Left kidney (tissue), 8 donors: Measurements from ENCODE around the gene IER5. TPM values are rescaled to one million over a fixed set of nuclear protein-coding genes. Genes with fewer than 3 reads are reported as not detected.
"Not testable (repeated sequence)": the region's sequence is repeated elsewhere in the genome, so short reads cannot be mapped to it uniquely, and the experiment has no call there.

Experiments
- DNase-seq: peaks from one replicate; pipeline ENCODE4 v3.0.0-alpha.2; 2013
- long read RNA-seq, 8 donors: transcript quantifications; one replicate each; lab custom pipeline, GENCODE V29; 2026
- polyA plus RNA-seq: library from polyadenylated mRNA; unstranded; fragments of 120-200 nt; gene quantifications from one replicate; pipeline ENCODE4 v1.2.1, GENCODE V29; 2013; ENCODE audit not compliant: insufficient read length

The IER5 gene
- 4.8 TPM for polyA plus RNA-seq
- long read RNA-seq, donor 1, full-length matches to known transcripts, result 17 of 17 reads
- long read RNA-seq, donor 1, partial matches to known transcripts, result 0 of 17 reads
- long read RNA-seq, donor 1, other reads (novel, unspliced or antisense), result 0 of 17 reads
- long read RNA-seq, donor 2, full-length matches to known transcripts, result 11 of 11 reads
- long read RNA-seq, donor 2, partial matches to known transcripts, result 0 of 11 reads
- long read RNA-seq, donor 2, other reads (novel, unspliced or antisense), result 0 of 11 reads
- long read RNA-seq, donor 3, full-length matches to known transcripts, result 9 of 9 reads
- long read RNA-seq, donor 3, partial matches to known transcripts, result 0 of 9 reads
- long read RNA-seq, donor 3, other reads (novel, unspliced or antisense), result 0 of 9 reads
- long read RNA-seq, donor 4, full-length matches to known transcripts, result 4 of 4 reads
- long read RNA-seq, donor 4, partial matches to known transcripts, result 0 of 4 reads
- long read RNA-seq, donor 4, other reads (novel, unspliced or antisense), result 0 of 4 reads
- long read RNA-seq, donor 5, full-length matches to known transcripts, result 18 of 18 reads
- long read RNA-seq, donor 5, partial matches to known transcripts, result 0 of 18 reads
- long read RNA-seq, donor 5, other reads (novel, unspliced or antisense), result 0 of 18 reads
- long read RNA-seq, donor 6, full-length matches to known transcripts, result 15 of 15 reads
- long read RNA-seq, donor 6, partial matches to known transcripts, result 0 of 15 reads
- long read RNA-seq, donor 6, other reads (novel, unspliced or antisense), result 0 of 15 reads
- long read RNA-seq, donor 7, full-length matches to known transcripts, result 20 of 20 reads
- long read RNA-seq, donor 7, partial matches to known transcripts, result 0 of 20 reads
- long read RNA-seq, donor 7, other reads (novel, unspliced or antisense), result 0 of 20 reads
- long read RNA-seq, donor 8, full-length matches to known transcripts, result 7 of 7 reads
- long read RNA-seq, donor 8, partial matches to known transcripts, result 0 of 7 reads
- long read RNA-seq, donor 8, other reads (novel, unspliced or antisense), result 0 of 7 reads

DNA sequence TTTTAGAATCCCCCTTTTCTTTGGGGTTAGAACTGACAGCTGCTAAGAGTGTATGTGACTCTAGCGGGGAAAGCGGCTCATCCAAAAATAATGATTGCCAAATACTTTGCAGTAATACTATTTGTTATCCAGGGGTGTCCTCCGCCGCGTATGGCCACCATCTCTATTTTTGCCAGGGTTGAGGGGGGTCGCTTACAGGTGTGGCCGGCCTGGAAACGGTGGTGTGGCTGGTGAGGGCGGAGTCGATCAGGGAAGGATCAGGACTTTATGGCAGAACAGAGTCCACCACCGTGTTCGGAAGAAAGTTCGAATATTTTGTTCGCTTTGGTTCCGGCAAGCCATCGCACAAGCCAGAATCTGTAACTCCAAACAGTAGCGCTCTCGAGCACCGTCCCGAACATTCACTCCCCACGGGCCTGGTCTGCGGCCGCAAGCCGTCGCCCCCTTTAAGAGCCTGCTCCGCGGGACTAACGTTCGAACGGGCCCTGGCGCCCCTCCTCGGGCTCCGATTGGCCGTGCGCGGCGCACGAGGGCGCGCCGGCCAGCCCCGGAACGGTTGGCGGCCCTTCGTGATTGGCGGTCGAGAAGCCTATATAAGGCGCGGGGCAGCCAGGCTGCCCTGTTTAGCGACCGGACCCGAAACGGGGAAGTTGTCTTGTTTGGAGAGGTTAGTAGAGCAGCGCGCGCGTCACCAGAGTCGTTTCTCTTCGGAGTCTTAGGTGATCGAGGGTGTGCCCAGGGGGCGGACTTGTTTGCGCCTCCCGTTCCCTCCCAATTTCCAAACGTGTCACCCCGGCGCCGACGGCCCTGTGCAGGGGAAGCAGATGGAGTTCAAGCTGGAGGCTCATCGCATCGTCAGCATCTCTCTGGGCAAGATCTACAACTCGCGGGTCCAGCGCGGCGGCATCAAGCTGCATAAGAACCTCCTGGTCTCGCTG, at the start of gene IER5:
TSS of gene IER5 (plus strand) at position 622 of the 938 bp plus-strand sequence. CDS start at position 825, 203 bp downstream.
- DNase-seq, result peak; percentile 96

- DNase-seq, result no peak
Observed at GRCh38 chr1:181040284-181040865, 48.1 kb upstream of the IER5 start.

GRCh38 chr1:181043025-181043888, 45.2 kb upstream of the IER5 start:
- DNase-seq, result no peak

- no peak for DNase-seq
Observed at GRCh38 chr1:181044449-181044966, 44.0 kb upstream of the IER5 start.

GRCh38 chr1:181045946-181046345, 42.6 kb upstream of the IER5 start:
- DNase-seq, result not testable (repeated sequence)

DNA sequence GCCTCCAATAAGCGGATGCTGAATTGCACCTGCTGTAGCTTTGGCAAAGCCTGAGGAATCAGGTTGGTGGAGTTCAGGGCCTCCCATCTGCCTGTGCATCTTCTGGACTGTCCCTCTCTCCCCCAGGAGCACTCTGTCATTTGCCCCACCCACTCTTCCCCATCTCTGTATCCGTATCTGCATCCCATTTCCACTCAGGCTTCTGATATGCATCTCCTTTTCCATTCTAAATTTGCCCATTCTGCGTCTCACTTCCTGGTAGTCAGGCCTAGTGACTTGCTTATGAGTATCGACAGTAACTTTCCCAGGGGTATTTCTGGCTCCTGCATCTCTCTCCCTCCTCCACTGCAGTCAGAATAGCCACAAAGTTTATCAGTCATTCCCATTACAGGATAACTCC, 39.1 kb upstream of the IER5 start:
- DNase-seq, result no peak

DNA sequence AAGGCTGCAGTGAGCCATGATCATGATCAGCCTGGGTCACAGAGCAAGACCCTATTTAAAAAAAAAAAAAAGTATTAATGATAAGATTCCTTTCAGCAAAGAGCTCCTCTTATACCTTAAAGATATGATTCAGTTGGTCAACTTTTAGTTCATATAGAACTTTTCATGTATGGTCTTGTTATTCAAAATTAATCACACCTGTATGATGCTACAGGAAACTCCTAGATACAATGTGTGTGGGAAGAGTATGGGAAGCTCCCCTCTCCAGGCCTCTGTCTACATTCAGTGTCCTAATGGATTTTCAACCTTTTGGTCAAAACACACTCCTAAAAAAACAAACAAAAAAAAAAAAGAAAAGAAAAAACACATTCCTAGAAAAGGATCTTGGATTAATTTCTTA, 37.6 kb upstream of the IER5 start:
- DNase-seq, result no peak

- DNase-seq, result no peak
Observed at GRCh38 chr1:181056560-181056959, 31.9 kb upstream of the IER5 start.

DNA sequence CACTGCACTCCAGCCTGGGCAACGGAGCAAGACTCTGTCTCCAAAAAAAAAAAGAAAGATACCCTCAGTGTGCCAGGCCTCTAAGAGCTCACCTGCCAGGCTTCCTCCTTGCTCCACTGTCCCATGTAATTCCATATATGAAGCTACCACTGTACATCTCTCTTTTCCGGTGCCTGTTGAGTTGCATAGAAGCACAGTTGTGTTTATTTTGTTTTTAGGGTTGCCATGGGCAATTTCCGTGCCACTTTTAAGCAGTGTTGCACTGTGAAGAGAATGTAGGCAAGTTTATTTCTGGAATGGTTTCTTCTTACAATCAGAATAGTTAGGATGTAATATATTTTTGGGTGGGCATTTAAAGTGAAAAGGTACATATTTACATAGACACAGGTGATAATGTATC, 31.4 kb upstream of the IER5 start:
- DNase-seq, result no peak

GRCh38 chr1:181059435-181059834, 29.1 kb upstream of the IER5 start:
- DNase-seq, result no peak

- no peak for DNase-seq
Observed at GRCh38 chr1:181060066-181060465, 28.4 kb upstream of the IER5 start.

- DNase-seq, result not testable (repeated sequence)
Observed at GRCh38 chr1:181060947-181061346, 27.6 kb upstream of the IER5 start.

DNA sequence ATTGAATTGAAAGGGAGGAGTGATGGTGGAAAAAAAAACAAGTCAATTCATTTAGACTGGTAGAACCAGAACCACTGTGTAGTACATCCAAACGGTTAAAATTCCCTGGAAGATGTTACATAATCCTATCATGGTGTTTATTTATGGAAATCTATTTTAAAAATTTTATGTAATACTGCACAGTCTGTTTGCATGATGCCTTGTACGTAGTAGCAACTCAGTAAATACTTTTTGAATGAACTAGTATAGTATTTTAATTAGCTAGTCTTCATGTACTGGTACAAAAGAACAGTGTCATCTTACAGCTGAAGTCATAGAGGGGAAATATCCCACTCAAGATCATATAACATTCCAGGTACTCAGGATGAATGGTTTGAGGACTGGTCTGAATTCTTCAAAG, 27.0 kb upstream of the IER5 start:
- DNase-seq, result no peak

DNA sequence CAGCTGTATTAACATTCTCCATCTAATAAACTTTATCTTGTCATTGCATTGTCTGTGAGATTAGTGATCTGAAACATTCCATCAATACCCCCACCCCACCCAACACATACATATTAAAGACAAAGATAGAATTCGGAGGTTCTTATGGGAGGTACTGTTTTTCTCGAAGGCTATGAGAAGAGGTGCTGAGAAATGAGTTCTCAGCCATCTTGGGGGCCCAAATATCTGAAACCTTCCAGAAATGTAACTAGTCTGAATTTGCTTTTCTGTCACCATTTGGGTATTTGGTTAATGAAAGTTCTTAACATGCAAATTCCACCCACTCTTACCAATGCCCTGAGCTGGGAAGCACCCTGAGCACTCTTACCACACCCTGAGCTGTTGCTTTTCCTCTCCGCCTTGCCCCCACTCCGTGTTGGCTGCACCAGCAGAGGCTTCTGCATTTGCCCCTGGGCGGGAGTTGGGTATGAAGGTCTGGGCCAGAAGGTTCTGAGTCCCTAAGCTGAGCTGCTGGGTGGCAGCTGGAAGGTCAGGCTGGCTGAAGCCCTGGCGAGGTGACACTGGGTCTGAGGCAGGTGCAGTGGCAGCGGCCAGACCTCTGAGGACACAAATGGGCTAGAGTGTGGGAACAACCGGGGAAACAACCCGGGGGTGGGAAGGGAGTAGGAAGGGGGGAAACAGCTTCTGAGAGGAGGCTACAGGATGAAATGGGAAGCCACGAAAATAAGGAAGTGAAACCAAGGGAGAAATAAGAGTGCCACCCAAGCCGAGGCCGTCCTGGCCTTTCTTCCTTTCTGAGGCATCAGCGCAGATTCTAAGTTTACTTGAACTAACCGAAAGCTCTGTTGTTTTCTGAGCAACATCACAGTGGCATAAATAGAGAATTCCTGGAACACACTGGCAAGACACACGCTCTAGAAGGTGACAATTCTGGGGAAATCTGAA, 26.3 kb upstream of the IER5 start:
- no peak for DNase-seq

GRCh38 chr1:181062836-181063428, 25.6 kb upstream of the IER5 start:
- no peak for DNase-seq

DNA sequence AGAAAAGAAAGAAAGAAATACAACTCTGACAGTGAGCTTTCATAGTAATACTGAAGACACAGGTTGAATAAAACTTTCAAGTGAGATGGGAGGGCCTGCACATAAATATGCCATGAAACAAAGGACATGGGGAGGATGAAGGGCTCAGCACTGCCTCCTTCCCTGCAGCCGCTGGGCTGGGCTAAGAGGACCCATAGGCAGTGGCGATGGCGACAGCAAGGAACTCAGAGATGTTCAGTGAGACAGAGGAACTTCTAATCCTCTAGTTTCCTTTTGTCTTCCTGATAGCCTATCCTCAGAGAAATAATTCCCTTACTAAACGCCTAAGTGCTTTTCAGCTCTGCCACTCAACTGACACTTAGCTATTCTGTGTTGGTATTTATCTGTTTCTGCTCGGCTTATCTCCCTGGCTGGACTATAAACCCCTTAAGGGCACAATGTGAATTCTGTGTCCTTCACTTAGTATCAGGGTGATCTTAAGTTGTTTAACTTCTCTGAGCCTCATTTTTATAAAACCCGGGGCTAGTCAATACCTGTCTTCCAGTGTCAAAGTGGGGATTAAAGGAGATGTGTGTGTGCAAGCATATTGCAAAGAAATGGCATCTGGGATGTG, 24.4 kb upstream of the IER5 start:
- DNase-seq, result no peak

- no peak for DNase-seq
Observed at GRCh38 chr1:181064702-181065101, 23.8 kb upstream of the IER5 start.

DNA sequence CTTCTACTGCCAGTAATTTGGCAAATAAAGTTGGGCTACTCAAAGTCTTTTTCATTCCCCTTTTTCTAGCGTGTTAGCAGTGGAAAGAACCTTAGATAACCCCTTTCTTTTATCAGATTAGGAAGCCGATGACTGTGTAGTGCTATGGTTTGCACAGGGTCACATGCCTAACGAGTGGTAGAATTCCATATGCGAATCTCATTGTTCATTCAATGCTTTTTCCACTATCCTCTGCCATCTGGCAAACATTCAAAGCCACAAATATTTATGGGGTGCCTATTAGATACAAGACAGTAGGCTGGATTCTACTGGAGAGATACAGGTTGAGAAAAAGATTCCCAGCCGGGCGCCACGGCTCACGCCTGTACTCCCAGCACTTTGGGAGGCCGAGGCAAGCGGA, 14.9 kb upstream of the IER5 start:
- no peak for DNase-seq
